WTC11 (cell line): ENCODE measurements around the gene ZNF236.

Experiments
- CREB1 ChIP-seq: sonication (generic); formaldehyde crosslinking; IDR thresholded peaks from 2 replicates; pipeline ENCODE4 v1.8.0; 2023; ENCODE audit warnings: mild to moderate bottlenecking, missing genetic modification reagents
- ZNF423 ChIP-seq: fragments of 250-450 bp; sonication (Bioruptor Pico); IDR thresholded peaks from 2 replicates; pipeline ENCODE4 v2.1.2; 2022; ENCODE audit warnings: mild to moderate bottlenecking, moderate library complexity
- TF ChIP-seq, protein P1 (sequence below): sonication (generic); formaldehyde crosslinking; IDR thresholded peaks from 2 replicates; pipeline ENCODE4 v1.8.1; 2022; ENCODE audit warnings: low read depth, mild to moderate bottlenecking, moderate library complexity, missing genetic modification reagents, borderline replicate concordance
- TF ChIP-seq, protein P2 (sequence below): fragments of 200-600 bp; IDR thresholded peaks from 2 replicates; pipeline ENCODE4 v1.8.0; 2022; ENCODE audit warnings: antibody characterized with exemption
- TF ChIP-seq, protein P3 (sequence below): sonication (generic); formaldehyde crosslinking; IDR thresholded peaks from 2 replicates; pipeline ENCODE4 v1.8.1; 2023; ENCODE audit warnings: mild to moderate bottlenecking, missing genetic modification reagents, moderate library complexity

DNA sequence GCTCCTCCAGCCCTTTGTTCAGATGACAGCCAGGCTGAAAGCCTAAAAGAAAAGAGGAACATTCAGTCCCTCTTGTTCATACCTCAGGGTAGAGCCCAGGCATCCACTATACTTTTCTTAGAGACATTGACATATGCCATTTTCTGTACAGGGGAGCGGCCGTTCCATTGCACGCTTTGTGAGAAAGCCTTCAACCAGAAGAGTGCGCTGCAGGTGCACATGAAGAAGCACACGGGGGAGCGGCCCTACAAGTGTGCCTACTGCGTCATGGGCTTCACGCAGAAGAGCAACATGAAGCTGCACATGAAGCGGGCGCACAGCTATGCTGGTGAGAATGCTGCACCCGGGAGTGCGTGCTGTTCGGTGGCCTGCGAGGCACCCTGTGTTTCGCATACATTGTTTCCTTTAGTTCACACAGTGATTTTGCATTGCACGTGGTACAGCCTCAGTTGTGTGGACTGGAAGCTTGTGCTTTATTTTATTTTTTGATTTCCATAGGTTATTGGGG is 138.2 kb downstream of the ZNF236 start:
- TF ChIP-seq, protein P1, sequence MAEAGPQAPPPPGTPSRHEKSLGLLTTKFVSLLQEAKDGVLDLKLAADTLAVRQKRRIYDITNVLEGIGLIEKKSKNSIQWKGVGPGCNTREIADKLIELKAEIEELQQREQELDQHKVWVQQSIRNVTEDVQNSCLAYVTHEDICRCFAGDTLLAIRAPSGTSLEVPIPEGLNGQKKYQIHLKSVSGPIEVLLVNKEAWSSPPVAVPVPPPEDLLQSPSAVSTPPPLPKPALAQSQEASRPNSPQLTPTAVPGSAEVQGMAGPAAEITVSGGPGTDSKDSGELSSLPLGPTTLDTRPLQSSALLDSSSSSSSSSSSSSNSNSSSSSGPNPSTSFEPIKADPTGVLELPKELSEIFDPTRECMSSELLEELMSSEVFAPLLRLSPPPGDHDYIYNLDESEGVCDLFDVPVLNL (CRISPR knock-in tag): no peak
- TF ChIP-seq, protein P2, sequence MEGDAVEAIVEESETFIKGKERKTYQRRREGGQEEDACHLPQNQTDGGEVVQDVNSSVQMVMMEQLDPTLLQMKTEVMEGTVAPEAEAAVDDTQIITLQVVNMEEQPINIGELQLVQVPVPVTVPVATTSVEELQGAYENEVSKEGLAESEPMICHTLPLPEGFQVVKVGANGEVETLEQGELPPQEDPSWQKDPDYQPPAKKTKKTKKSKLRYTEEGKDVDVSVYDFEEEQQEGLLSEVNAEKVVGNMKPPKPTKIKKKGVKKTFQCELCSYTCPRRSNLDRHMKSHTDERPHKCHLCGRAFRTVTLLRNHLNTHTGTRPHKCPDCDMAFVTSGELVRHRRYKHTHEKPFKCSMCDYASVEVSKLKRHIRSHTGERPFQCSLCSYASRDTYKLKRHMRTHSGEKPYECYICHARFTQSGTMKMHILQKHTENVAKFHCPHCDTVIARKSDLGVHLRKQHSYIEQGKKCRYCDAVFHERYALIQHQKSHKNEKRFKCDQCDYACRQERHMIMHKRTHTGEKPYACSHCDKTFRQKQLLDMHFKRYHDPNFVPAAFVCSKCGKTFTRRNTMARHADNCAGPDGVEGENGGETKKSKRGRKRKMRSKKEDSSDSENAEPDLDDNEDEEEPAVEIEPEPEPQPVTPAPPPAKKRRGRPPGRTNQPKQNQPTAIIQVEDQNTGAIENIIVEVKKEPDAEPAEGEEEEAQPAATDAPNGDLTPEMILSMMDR: no peak
- TF ChIP-seq CREB1: no peak
- no peak for TF ChIP-seq ZNF423
- TF ChIP-seq, protein P3, sequence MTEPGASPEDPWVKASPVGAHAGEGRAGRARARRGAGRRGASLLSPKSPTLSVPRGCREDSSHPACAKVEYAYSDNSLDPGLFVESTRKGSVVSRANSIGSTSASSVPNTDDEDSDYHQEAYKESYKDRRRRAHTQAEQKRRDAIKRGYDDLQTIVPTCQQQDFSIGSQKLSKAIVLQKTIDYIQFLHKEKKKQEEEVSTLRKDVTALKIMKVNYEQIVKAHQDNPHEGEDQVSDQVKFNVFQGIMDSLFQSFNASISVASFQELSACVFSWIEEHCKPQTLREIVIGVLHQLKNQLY (CRISPR knock-in tag): no peak
